Umbilical cord (tissue), 2 donors: ENCODE data around the gene TFAP2B. TPM values are rescaled to one million over a fixed set of nuclear protein-coding genes. Genes with fewer than 3 reads are reported as not detected.

Source experiments
- DNase-seq: peaks from one replicate; pipeline ENCODE4 v3.0.0-alpha.2; 2015; ENCODE audit warnings: low spot score
- total RNA-seq: library from RNA; depleted of rRNA; stranded (reverse); fragments of >200 nt; gene quantifications from one replicate; pipeline ENCODE4 v1.2.3, GENCODE V29; 2014; ENCODE audit warnings: low replicate concordance; ENCODE audit not compliant: insufficient read depth

The TFAP2B gene
- total RNA-seq: 1.4 TPM

DNA sequence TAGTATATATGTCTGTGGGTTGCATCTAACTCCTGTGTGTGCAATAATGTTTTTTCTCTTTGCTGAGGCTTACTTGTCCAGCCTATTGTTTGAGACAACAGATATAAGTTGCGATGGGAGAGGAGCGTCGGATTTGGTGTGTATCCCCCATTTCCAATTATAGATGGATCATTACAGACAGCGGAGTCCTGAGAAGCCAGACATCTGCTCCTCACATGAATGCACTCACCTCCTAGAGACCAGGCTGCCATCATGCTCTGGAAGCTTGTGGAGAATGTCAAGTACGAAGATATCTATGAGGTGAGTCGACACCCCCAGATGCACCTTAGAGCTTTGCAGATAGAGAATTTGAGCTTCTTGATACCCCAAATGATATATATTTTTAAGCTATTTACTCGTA is at the start of gene TFAP2B:
TFAP2B (plus strand) TSS at position 199 of the 400 bp plus-strand sequence; CDS start at position 220, 21 bp downstream.
- no peak for DNase-seq

DNA sequence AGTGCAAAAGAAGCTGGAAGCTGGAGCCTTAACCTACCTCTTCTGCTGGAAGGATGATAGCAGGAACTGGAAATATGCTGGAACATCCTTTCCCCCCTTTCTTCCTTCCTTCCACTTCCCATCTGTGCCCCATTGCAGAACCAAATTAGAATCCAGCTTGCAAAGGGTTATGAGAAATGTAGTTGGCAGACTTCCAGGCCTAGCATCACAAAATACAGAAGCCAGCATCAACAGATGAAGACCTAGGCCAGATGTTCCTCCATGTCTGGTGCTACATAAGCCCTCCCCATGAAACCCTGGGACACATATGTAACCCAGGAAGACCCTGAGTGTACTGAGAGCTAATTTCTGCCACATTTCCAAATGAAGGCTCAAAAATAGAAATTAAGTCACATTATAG is 40.0 kb upstream of the TFAP2B start:
- DNase-seq: no peak

DNA sequence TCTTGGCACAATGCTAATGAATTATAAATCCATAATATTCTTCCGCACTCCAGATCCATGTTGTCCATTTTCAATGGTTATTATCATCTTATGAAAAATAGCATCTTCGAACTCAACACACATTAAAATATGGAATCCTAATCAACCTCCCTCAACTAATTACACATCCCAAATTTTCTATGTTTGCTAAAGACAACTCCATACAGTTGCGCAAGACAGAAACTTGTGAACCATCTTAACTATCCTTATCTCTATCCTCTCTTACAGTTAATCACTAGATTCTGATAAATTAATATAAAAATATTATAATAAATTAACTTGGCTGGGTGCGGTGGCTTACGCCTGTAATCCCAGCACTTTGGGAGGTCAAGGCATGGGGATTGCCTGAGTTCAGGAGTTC is 38.3 kb upstream of the TFAP2B start:
- DNase-seq: no peak

DNA sequence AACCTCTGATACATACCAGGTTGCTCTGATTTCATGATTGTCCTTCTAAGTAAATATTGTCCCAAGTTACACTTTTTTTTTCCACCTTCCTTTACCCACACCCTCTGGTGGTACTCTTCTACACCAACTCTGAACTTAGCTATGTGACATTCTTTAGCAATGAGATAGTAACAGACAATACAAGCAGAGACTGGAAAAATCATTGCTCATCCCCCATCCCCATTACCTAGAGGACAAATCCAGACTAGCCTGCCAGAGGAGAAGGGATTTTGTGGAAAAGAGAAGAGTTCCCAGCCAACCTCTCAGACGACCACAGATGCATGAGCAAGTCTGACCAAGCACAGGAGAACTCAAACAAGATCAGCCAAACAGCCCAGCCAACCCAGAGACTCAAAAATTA is 32.8 kb upstream of the TFAP2B start:
- no peak for DNase-seq

DNA sequence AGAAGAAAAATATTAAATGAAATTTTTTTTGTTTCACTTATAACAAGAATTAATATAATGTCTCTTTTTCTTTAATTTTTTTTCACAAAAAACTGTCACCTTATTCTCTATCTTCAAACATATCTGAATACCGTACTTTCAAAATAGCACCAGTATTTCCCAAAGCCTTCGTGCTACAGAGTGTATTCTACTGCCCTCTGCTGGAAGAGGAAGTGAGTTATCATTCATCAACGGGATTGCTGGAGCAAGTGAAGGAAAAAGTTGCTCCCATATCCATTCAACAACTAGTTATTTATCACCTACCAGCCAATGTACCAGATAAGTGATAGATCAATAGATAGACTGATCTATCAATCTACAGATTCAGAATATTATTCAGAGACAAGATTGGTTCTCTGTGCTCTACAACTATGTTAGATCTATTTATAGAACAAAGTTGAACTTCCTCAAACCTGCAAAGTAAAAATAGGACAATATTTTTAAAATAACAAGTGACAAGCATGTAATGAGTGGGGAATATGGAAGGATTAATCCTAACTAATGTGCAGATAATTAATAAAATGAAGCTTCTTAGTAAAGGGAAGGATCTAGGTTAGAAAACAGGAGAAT is 26.7 kb upstream of the TFAP2B start:
- peak; percentile 50 for DNase-seq

- no peak for DNase-seq
Measured at GRCh38 chr6:50792771-50793170, 25.9 kb upstream of the TFAP2B start.

- no peak for DNase-seq
Measured at GRCh38 chr6:50795574-50795973, 23.1 kb upstream of the TFAP2B start.

DNA sequence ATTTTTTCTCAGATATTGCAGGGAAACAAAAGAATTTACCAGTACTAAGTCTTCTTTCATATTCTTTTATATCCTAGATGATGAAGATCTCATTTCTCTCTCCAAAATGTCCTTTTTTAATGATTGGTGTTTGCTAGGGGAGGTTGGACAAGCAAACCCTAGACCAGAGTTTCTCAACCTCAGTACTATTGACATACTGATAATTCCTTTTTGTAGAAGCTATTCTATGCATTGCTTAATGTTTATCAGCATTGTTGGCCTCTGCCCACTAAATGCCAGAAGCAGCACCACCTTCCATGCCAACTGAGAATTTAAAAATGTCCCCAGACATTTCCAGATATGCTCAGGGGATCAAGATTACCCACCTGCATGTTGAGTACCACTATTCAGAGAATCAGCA is 14.4 kb upstream of the TFAP2B start:
- no peak for DNase-seq

GRCh38 chr6:50807035-50807434 is 11.6 kb upstream of the TFAP2B start:
- no peak for DNase-seq

- no peak for DNase-seq
Measured at GRCh38 chr6:50815436-50816114, 3.1 kb upstream of the TFAP2B start.

- peak; percentile 85 for DNase-seq
Measured at GRCh38 chr6:50816115-50816675, 2.5 kb upstream of the TFAP2B start.

DNA sequence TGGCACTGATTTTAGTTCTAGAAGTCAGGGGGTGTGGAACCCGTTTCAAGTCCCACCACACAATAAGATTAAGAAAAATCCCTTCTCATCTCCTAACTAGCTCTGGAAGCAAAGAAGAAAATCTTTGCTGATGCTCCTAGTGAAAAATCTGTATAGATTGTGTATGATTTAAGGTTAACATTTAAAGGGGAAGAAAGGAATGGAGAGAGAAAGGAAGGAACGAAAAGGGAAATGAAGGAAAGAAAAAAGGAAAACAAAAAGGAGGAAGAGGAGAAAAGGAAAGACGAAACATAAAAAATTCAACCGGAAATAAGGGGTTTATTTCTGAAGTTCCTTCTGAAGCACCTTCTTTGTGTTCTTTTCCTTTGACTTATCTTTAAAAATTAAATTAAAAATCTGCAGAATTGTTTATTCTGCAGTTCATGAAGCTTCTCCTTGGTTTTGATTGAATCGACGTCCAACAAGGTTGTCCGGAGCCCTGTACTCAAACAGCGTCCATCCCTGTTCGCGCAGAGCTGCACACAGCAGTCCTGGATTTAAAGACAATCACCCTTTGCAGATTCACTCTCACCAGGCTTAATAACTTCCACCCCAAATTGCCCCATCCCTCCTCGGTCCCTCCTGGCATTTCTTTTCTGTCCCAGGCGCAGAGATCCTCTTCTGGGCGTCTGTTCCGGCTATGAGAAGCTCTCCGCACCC is 1.6 kb upstream of the TFAP2B start:
- no peak for DNase-seq

DNA sequence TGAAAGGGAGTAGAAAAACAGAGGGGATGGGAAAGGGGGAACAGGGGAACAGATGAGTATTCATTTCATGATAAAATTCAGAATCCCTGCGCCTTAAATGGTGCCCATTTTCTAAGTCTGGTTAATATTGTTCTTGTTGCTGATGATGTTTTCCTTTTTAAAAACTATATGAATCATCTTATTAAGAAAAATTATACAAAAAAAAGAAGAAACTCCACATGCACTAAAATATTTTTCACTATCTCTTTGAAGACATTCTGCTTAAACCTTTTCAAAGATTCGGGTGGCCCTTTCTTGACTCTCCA is 1.1 kb upstream of the TFAP2B start:
- DNase-seq: no peak

DNA sequence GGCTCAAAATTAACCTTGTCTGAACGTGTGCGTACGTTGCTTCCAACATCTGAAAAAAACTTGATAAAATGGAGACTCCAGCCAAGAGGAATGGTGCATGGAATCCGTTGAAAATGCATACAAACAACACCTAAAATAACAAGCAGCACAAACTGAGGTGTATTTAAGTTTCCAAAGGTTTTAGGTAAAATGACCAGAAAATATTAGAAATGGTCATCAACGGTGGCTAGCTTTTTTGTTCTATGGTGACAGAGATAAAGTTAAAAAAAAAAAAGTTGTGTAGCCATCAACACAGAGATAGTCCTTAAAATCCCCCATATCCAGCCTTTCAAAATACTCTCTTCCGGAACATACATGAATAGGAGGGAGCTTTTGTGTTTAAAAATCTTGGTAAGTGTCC is 651 bp upstream of the TFAP2B start:
- no peak for DNase-seq

DNA sequence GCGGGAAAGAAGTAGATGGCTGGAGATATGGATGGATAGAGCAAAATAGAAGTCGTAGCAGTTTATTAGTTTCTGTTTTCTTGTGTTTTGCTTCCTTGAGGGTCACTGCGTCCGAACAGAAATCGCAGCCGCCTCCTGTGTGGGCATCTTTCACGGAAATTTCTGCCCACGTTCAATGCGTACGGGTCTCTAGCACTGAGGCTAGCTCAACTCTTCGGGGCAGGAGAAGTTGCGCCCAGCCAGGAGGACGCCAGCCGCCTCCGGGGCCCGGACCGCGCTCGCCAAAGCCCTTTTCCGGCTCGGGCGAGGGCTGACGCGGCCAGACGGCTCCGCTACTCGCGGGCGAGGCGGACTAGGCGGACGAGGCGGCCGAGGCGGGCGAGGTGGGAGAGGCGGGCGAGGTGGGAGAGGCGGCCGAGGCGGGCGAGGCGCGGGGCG is 814 bp downstream of the TFAP2B start:
- DNase-seq: no peak

- no peak for DNase-seq
Measured at GRCh38 chr6:50819904-50820868, 1.5 kb downstream of the TFAP2B start.

- peak; percentile 57 for DNase-seq
Measured at GRCh38 chr6:50820869-50821264, 2.2 kb downstream of the TFAP2B start.

- no peak for DNase-seq
Measured at GRCh38 chr6:50821441-50822077, 2.9 kb downstream of the TFAP2B start.

GRCh38 chr6:50822078-50822476 is 3.4 kb downstream of the TFAP2B start:
- DNase-seq: no peak

DNA sequence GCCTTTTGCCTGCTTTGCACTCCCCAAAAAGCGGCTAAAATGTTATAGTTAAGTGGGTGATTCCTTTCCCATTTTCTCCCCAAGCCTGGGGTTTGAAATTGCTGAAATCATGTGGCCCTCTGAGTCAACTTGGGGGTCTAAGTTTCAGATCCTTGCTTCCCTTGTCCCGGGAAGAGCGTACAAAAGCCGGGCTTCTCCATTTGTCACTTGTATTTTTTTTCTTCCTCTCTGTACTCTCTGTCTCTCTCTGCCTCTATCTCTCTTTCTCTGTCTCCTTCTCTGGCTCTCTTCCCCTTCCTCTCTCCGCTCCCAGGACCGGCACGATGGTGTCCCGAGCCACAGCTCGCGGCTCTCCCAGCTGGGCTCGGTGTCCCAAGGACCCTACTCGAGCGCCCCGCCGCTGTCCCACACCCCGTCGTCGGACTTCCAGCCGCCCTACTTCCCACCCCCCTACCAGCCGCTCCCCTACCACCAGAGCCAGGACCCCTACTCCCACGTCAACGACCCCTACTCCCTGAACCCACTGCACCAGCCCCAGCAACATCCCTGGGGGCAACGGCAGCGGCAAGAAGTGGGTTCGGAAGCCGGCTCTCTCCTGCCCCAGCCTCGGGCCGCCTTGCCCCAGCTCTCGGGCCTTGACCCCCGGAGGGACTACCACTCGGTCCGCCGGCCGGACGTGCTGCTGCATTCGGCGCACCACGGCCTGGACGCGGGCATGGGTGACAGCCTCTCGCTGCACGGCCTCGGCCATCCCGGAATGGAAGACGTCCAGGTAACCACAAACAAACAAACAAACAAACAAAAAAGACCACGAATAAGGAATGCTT is 4.6 kb downstream of the TFAP2B start:
- no peak for DNase-seq
